ENCODE data around the gene SYNGR3.

Gene SYNGR3

GRCh38 chr16:1971796-1972489 is 17.8 kb upstream of the SYNGR3 start, which contains the start of gene TBL3:
Gene TBL3, plus strand, starts transcription at chr16:1972053. Its CDS starts 112 bp downstream, at chr16:1972165.
- TF ChIP-seq POLR2AphosphoS5 (IDR thresholded peaks at IDR 0.05; ENCODE audit: low read depth, low read length) (peak; percentile 81), TAF1 (IDR thresholded peaks at IDR 0.05; ENCODE audit: borderline replicate concordance, insufficient read depth, low read length) (peak; percentile 80; the same call in 1 of the 2 replicates), FOXP2 (optimal IDR thresholded peaks at IDR 0.05; ENCODE audit: borderline replicate concordance, extremely low read depth, extremely low read length, insufficient read depth) (peak; percentile 99), SIN3A (IDR thresholded peaks at IDR 0.05; ENCODE audit: borderline replicate concordance, insufficient read depth, low read length) (no peak)
- TF ChIP-seq, protein P1, sequence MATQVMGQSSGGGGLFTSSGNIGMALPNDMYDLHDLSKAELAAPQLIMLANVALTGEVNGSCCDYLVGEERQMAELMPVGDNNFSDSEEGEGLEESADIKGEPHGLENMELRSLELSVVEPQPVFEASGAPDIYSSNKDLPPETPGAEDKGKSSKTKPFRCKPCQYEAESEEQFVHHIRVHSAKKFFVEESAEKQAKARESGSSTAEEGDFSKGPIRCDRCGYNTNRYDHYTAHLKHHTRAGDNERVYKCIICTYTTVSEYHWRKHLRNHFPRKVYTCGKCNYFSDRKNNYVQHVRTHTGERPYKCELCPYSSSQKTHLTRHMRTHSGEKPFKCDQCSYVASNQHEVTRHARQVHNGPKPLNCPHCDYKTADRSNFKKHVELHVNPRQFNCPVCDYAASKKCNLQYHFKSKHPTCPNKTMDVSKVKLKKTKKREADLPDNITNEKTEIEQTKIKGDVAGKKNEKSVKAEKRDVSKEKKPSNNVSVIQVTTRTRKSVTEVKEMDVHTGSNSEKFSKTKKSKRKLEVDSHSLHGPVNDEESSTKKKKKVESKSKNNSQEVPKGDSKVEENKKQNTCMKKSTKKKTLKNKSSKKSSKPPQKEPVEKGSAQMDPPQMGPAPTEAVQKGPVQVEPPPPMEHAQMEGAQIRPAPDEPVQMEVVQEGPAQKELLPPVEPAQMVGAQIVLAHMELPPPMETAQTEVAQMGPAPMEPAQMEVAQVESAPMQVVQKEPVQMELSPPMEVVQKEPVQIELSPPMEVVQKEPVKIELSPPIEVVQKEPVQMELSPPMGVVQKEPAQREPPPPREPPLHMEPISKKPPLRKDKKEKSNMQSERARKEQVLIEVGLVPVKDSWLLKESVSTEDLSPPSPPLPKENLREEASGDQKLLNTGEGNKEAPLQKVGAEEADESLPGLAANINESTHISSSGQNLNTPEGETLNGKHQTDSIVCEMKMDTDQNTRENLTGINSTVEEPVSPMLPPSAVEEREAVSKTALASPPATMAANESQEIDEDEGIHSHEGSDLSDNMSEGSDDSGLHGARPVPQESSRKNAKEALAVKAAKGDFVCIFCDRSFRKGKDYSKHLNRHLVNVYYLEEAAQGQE (IDR thresholded peaks at IDR 0.05; ENCODE audit: insufficient read depth in 1 of 2, low read depth in 2 of 2, low read length in 2 of 2), result peak in 1 of 2 experiments; percentile 29; a peak in 1 of 4 replicates

DNA sequence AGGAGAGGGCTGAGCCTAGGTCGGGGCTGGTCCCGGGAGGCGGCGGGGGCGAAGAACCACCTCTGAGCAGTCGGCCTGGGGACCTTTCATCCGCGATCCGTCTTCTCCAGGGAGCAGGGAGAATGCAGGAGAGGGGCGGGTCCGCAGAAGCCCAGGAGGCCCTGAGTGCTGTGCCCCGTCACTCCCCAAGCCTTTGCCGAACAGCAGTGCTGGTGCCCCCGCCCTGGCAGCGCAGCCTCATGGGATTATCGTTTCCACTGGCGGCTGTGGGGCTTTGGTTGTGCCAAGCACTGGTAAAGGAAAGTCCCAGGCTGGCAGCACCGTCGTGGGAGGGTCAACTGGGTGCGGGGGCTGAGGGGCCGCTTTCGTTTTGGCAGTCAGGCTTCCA is 17.3 kb upstream of the SYNGR3 start:
- TF ChIP-seq FOXP2 (optimal IDR thresholded peaks at IDR 0.05; ENCODE audit: borderline replicate concordance, extremely low read depth, extremely low read length, insufficient read depth) (no peak), TAF1 (IDR thresholded peaks at IDR 0.05; ENCODE audit: borderline replicate concordance, insufficient read depth, low read length) (no peak), SIN3A (IDR thresholded peaks at IDR 0.05; ENCODE audit: borderline replicate concordance, insufficient read depth, low read length) (no peak), POLR2AphosphoS5 (IDR thresholded peaks at IDR 0.05; ENCODE audit: low read depth, low read length) (no peak)
- TF ChIP-seq, protein P1 (IDR thresholded peaks at IDR 0.05; ENCODE audit: insufficient read depth in 1 of 2, low read depth in 2 of 2, low read length in 2 of 2), result no peak

GRCh38 chr16:1973461-1974156 is 16.2 kb upstream of the SYNGR3 start:
- TF ChIP-seq SIN3A (IDR thresholded peaks at IDR 0.05; ENCODE audit: borderline replicate concordance, insufficient read depth, low read length), result no peak
- TF ChIP-seq, protein P1 (IDR thresholded peaks at IDR 0.05; ENCODE audit: insufficient read depth in 1 of 2, low read depth in 2 of 2, low read length in 2 of 2), result no peak
- no peak for TF ChIP-seq FOXP2 (optimal IDR thresholded peaks at IDR 0.05; ENCODE audit: borderline replicate concordance, extremely low read depth, extremely low read length, insufficient read depth)
- TF ChIP-seq TAF1 (IDR thresholded peaks at IDR 0.05; ENCODE audit: borderline replicate concordance, insufficient read depth, low read length), result no peak
- no peak for TF ChIP-seq POLR2AphosphoS5 (IDR thresholded peaks at IDR 0.05; ENCODE audit: low read depth, low read length)

DNA sequence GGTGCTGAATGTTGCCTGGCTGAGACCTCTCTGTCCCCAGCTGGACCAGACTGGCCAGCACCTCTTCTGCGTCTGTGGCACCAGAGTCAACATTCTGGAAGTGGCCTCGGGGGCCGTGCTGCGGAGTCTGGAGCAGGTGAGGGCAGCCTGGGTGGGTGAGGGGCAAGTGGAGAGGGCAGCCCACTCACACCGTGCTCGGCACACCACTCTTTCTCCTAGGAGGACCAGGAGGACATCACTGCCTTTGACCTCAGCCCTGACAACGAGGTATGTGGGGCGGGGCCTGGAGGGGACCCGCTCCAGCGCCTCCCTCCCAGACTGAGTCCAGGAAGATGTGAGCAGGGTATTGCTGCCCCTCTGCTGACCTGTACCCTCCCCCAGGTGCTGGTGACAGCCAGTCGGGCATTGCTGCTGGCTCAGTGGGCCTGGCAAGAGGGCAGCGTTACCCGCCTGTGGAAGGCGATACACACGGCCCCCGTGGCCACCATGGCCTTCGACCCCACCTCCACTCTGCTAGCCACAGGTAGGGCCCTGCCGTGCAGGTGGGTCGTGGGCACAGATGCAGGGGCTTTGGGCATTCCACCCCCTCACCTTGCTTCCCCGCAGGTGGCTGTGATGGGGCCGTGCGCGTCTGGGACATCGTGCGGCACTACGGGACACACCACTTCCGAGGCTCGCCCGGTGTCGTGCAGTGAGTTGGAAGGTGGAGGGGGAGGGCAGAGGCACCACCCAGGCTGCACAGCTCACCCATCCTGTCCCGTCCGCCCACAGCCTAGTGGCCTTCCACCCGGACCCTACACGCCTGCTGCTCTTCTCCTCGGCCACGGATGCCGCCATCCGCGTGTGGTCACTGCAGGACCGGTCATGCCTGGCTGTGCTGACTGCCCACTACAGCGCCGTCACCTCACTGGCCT is 15.4 kb upstream of the SYNGR3 start:
- TF ChIP-seq POLR2AphosphoS5 (IDR thresholded peaks at IDR 0.05; ENCODE audit: low read depth, low read length) (no peak), SIN3A (IDR thresholded peaks at IDR 0.05; ENCODE audit: borderline replicate concordance, insufficient read depth, low read length) (no peak), FOXP2 (optimal IDR thresholded peaks at IDR 0.05; ENCODE audit: borderline replicate concordance, extremely low read depth, extremely low read length, insufficient read depth) (no peak)

Measured in PFSK-1 (cell line).